Measurements from ENCODE around the gene CAPZA2.

DNA sequence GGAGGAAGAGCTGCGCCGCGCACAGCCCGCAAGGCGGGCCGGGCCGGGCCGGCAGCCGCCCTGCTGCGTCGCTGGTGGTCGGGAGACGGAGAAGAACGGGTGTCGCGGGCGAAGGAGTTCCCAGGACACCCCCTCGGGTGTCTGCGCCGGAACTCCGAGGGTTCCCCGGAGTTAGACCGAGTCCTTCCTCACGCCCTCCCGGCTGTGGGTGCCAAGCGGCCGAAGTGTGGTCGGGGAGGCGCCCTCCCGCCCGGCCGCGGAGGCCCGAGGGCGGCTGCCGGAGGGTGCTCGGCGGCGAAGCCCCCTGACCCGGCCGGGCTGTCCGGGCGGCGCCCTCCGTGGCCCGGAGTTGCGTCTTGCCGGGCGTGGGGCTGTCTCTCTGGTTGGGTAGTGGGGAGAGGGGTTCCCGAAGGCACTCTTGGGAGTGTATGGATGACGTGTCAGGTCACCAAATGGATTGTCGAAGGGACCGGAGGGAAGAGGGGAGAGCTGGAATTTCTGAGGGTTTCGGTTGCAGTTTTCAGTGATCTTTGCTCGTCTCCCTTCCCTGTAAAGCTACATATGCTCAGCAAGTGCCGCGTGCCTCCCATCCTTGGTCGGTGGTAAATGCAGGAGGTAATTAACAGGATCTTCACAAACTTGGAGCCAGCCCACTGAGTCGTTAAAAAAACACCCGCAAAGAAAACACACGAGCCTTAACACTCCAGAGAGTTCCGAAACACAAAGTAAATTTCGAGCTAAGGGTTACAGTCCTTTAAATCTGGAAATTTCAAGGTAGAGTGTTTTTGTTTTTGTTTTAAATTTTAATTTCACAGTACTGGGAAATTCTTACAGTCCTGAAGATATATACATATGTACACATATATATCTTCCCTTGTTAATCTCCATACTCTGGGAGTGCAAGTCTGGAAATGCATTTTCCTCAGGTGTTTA, 91.8 kb downstream of the CAPZA2 start:
- TF ChIP-seq ISL1 (CRISPR knock-in tag; IDR thresholded peaks at IDR 0.05) (no peak), RARB (CRISPR knock-in tag; IDR thresholded peaks at IDR 0.05) (no peak), ZNF70 (CRISPR knock-in tag; IDR thresholded peaks at IDR 0.05) (no peak)

Measured in SK-N-SH treated with all-trans-retinoic acid at 6 μM for 48 hours (cell line).